ENCODE results near the gene TAL1. TPM values are rescaled to one million over a fixed set of nuclear protein-coding genes. Genes with fewer than 3 reads are reported as not detected.

The TAL1 gene
- total and polyA plus RNA-seq, 2 experiments from 2014 or later = not detected

DNA sequence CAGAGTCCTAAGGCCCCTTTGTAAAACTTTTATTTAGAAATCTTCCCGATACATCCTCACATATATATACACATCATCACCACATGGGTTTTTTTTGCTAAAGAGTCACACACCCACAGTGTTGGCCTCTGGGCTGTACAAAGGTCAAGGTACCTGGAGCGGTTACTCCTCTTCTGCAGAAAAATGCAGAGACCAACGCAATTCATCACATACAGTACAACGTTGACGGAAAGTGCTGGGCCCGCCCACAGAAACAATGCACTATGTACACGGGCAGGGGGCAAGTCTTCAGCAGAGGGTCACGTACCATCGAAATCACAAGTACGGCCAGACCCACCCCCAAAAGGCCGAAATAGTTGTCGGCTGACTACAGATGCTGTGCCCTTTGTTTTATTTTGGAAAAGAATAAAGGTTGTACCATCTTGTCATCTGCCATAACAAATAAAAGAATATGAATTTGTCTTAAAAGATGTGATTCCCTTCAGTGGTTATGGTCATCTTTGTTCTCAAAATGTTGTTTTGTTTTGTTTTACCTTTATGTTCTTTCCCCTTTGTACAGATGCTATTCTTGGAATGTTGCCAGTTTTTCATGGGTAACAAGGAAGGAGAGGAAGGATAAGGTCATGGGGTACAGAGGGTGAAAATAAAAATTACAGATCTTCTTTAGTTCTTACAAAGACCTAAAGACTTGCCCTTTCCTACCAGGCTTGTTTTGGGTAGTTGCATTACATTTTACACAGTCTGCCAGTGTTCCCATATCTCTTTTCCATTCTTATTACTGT, 15.6 kb downstream of the TAL1 start:
- Histone ChIP-seq H3K36me3 (ENCODE audit: insufficient read depth) (no peaks in the 10 kb centered on the region), H3K4me1 (ENCODE audit: insufficient read depth) (peaks cover 6% of the 10 kb centered on the region; the same call in 1 of the 2 replicates), H3K79me2 (replicated peaks; ENCODE audit: insufficient read depth) (no peaks in the 10 kb centered on the region), H3F3A (replicated peaks; ENCODE audit: low read depth) (no peaks in the 10 kb centered on the region), H3K27ac (ENCODE audit: low read depth) (no peak overlapping the region), H3K9me2 (ENCODE audit: insufficient read depth) (no peaks in the 10 kb centered on the region), H3K4me2 (no peak overlapping the region), H3K4me3 (no peak overlapping the region), H4K20me1 (replicated peaks; ENCODE audit: insufficient read depth) (no peaks in the 10 kb centered on the region), H3K27me3 (ENCODE audit: insufficient read depth) (peaks cover 55% of the 10 kb centered on the region), H2AFZ (no peak overlapping the region)
- 0 out of 3 replicates have a peak, but pooled peaks cover 3% of the 10 kb centered on the region for H3K4me1 Mint-ChIP-seq
- no peak overlapping the region for H3K27ac Mint-ChIP-seq
- H3K4me3 Mint-ChIP-seq = no peak overlapping the region
- H3K9me3 Mint-ChIP-seq = no peaks in the 10 kb centered on the region
- TF ChIP-seq POLR2AphosphoS5 (IDR thresholded peaks at IDR 0.05; ENCODE audit: low read depth) (no peak), EZH2phosphoT487 (IDR thresholded peaks at IDR 0.05; ENCODE audit: unreplicated experiment) (no peak), EZH2 (IDR thresholded peaks at IDR 0.05; ENCODE audit: low read depth, unreplicated experiment) (no peak), STAT1 (IDR thresholded peaks at IDR 0.05; ENCODE audit: unreplicated experiment) (no peak), ZNF114 (CRISPR knock-in tag; IDR thresholded peaks at IDR 0.05) (no peak), ZNF331 (CRISPR knock-in tag; IDR thresholded peaks at IDR 0.05; ENCODE audit: low read depth) (no peak)
- H3K27me3 Mint-ChIP-seq (ENCODE audit: insufficient read depth, low read depth, poor library complexity) = peaks cover 10% of the 10 kb centered on the region
- H3K36me3 Mint-ChIP-seq (ENCODE audit: low read depth) = no peaks in the 10 kb centered on the region
- no peak for ATAC-seq
- no peak for DNase-seq (ENCODE audit: low spot score)

DNA sequence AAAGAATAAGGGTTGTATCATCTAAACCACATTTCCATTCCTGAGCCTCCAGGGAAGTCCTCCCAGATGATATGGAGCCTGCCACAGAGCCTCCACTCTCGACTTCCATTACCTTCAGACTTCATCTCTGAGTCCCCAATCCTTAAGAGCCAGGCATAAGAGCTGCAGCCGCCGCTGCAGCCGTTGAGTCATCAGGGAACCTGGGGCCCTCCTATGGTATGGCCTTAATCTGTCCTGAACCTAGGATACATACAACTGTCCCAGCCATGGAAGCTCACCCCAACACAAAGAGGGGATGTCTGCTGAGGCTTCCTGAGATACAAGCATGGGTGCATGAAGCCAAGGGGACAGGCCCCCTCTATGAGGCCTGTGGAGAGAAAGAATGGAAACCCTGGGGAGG, 16.3 kb downstream of the TAL1 start:
- H3K79me2 ChIP-seq (replicated peaks; ENCODE audit: insufficient read depth) = no peaks in the 10 kb centered on the region
- H4K20me1 ChIP-seq (replicated peaks; ENCODE audit: insufficient read depth) = no peaks in the 10 kb centered on the region
- H3K4me3 ChIP-seq = no peak overlapping the region
- H3K9me2 ChIP-seq (ENCODE audit: insufficient read depth) = no peaks in the 10 kb centered on the region
- no peak overlapping the region for H3K27ac ChIP-seq (ENCODE audit: low read depth)
- no peak for DNase-seq (ENCODE audit: low spot score)
- H3K27me3 ChIP-seq (ENCODE audit: insufficient read depth) = peaks cover 55% of the 10 kb centered on the region
- H2AFZ ChIP-seq = no peak overlapping the region
- Mint-ChIP-seq H3K27me3 (ENCODE audit: insufficient read depth, low read depth, poor library complexity) (peaks cover 10% of the 10 kb centered on the region), H3K4me3 (no peak overlapping the region), H3K36me3 (ENCODE audit: low read depth) (no peaks in the 10 kb centered on the region; the same call in 2 of the 3 replicates), H3K27ac (no peak overlapping the region), H3K9me3 (peaks cover 2% of the 10 kb centered on the region; the same call in 2 of the 3 replicates), H3K4me1 (peaks cover 5% of the 10 kb centered on the region; the same call in 2 of the 3 replicates)
- no peaks in the 10 kb centered on the region for H3K36me3 ChIP-seq (ENCODE audit: insufficient read depth)
- H3K4me2 ChIP-seq = no peak overlapping the region
- ATAC-seq = no peak
- no peaks in the 10 kb centered on the region for H3F3A ChIP-seq (replicated peaks; ENCODE audit: low read depth)
- H3K4me1 ChIP-seq (ENCODE audit: insufficient read depth) = peaks cover 6% of the 10 kb centered on the region; the same call in 1 of the 2 replicates
- TF ChIP-seq EZH2 (IDR thresholded peaks at IDR 0.05; ENCODE audit: low read depth, unreplicated experiment) (no peak), STAT1 (IDR thresholded peaks at IDR 0.05; ENCODE audit: unreplicated experiment) (no peak), NANOG (IDR thresholded peaks at IDR 0.05; ENCODE audit: borderline replicate concordance) (no peak), JUNB (IDR thresholded peaks at IDR 0.05; ENCODE audit: unreplicated experiment) (no peak), EZH2phosphoT487 (IDR thresholded peaks at IDR 0.05; ENCODE audit: unreplicated experiment) (no peak), ZNF331 (CRISPR knock-in tag; IDR thresholded peaks at IDR 0.05; ENCODE audit: low read depth) (no peak)
- TF ChIP-seq, protein P1, sequence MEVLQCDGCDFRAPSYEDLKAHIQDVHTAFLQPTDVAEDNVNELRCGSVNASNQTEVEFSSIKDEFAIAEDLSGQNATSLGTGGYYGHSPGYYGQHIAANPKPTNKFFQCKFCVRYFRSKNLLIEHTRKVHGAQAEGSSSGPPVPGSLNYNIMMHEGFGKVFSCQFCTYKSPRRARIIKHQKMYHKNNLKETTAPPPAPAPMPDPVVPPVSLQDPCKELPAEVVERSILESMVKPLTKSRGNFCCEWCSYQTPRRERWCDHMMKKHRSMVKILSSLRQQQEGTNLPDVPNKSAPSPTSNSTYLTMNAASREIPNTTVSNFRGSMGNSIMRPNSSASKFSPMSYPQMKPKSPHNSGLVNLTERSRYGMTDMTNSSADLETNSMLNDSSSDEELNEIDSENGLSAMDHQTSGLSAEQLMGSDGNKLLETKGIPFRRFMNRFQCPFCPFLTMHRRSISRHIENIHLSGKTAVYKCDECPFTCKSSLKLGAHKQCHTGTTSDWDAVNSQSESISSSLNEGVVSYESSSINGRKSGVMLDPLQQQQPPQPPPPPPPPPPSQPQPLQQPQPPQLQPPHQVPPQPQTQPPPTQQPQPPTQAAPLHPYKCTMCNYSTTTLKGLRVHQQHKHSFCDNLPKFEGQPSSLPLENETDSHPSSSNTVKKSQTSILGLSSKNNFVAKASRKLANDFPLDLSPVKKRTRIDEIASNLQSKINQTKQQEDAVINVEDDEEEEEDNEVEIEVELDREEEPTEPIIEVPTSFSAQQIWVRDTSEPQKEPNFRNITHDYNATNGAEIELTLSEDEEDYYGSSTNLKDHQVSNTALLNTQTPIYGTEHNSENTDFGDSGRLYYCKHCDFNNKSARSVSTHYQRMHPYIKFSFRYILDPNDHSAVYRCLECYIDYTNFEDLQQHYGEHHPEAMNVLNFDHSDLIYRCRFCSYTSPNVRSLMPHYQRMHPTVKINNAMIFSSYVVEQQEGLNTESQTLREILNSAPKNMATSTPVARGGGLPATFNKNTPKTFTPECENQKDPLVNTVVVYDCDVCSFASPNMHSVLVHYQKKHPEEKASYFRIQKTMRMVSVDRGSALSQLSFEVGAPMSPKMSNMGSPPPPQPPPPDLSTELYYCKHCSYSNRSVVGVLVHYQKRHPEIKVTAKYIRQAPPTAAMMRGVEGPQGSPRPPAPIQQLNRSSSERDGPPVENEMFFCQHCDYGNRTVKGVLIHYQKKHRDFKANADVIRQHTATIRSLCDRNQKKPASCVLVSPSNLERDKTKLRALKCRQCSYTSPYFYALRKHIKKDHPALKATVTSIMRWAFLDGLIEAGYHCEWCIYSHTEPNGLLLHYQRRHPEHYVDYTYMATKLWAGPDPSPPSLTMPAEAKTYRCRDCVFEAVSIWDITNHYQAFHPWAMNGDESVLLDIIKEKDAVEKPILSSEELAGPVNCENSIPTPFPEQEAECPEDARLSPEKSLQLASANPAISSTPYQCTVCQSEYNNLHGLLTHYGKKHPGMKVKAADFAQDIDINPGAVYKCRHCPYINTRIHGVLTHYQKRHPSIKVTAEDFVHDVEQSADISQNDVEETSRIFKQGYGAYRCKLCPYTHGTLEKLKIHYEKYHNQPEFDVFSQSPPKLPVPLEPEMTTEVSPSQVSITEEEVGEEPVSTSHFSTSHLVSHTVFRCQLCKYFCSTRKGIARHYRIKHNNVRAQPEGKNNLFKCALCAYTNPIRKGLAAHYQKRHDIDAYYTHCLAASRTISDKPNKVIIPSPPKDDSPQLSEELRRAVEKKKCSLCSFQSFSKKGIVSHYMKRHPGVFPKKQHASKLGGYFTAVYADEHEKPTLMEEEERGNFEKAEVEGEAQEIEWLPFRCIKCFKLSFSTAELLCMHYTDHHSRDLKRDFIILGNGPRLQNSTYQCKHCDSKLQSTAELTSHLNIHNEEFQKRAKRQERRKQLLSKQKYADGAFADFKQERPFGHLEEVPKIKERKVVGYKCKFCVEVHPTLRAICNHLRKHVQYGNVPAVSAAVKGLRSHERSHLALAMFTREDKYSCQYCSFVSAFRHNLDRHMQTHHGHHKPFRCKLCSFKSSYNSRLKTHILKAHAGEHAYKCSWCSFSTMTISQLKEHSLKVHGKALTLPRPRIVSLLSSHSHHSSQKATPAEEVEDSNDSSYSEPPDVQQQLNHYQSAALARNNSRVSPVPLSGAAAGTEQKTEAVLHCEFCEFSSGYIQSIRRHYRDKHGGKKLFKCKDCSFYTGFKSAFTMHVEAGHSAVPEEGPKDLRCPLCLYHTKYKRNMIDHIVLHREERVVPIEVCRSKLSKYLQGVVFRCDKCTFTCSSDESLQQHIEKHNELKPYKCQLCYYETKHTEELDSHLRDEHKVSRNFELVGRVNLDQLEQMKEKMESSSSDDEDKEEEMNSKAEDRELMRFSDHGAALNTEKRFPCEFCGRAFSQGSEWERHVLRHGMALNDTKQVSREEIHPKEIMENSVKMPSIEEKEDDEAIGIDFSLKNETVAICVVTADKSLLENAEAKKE (CRISPR knock-in tag; IDR thresholded peaks at IDR 0.05) = no peak
- TF ChIP-seq, protein P2, sequence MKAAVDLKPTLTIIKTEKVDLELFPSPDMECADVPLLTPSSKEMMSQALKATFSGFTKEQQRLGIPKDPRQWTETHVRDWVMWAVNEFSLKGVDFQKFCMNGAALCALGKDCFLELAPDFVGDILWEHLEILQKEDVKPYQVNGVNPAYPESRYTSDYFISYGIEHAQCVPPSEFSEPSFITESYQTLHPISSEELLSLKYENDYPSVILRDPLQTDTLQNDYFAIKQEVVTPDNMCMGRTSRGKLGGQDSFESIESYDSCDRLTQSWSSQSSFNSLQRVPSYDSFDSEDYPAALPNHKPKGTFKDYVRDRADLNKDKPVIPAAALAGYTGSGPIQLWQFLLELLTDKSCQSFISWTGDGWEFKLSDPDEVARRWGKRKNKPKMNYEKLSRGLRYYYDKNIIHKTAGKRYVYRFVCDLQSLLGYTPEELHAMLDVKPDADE (IDR thresholded peaks at IDR 0.05) = no peak
- TF ChIP-seq, protein P3, sequence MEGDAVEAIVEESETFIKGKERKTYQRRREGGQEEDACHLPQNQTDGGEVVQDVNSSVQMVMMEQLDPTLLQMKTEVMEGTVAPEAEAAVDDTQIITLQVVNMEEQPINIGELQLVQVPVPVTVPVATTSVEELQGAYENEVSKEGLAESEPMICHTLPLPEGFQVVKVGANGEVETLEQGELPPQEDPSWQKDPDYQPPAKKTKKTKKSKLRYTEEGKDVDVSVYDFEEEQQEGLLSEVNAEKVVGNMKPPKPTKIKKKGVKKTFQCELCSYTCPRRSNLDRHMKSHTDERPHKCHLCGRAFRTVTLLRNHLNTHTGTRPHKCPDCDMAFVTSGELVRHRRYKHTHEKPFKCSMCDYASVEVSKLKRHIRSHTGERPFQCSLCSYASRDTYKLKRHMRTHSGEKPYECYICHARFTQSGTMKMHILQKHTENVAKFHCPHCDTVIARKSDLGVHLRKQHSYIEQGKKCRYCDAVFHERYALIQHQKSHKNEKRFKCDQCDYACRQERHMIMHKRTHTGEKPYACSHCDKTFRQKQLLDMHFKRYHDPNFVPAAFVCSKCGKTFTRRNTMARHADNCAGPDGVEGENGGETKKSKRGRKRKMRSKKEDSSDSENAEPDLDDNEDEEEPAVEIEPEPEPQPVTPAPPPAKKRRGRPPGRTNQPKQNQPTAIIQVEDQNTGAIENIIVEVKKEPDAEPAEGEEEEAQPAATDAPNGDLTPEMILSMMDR (conservative IDR thresholded peaks at IDR 0.05; ENCODE audit: low read depth in 2 of 2) = no peak
